HG03139 (cell line): ENCODE data around the gene BAG5.

ENCODE experiments used
- ATAC-seq: cut with Tn5 transposase; IDR thresholded peaks from one replicate; pipeline ENCODE4 v1.9.1; 2021; ENCODE audit not compliant: unreplicated experiment

BAG5 gene

DNA sequence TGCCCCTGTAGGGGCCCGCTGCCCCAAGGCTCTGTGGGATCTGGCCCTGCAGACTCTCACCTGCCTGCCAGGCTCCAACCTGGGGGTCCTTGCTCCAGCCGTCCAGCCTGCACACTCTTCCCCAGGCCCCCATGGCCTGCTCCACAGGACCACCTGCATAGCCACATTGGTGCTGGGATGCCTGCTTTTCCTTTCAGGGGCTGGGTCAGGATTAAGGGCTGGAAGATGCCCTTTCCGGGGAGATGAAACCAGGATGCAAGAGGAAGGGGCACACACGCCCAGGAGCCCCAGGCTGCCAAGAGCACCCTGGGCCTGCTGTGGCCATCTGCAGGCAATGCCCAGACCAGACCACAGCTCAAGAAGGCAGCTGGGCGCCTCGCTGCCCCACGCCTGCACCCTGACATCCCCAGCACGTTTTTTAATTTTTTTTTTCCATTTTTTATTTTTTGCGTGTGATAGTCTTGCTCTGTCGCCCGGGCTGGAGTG is 15.0 kb downstream of the BAG5 start:
- ATAC-seq = no peak

- ATAC-seq = no peak
Observed at GRCh38 chr14:103546652-103547454, 15.6 kb downstream of the BAG5 start.

DNA sequence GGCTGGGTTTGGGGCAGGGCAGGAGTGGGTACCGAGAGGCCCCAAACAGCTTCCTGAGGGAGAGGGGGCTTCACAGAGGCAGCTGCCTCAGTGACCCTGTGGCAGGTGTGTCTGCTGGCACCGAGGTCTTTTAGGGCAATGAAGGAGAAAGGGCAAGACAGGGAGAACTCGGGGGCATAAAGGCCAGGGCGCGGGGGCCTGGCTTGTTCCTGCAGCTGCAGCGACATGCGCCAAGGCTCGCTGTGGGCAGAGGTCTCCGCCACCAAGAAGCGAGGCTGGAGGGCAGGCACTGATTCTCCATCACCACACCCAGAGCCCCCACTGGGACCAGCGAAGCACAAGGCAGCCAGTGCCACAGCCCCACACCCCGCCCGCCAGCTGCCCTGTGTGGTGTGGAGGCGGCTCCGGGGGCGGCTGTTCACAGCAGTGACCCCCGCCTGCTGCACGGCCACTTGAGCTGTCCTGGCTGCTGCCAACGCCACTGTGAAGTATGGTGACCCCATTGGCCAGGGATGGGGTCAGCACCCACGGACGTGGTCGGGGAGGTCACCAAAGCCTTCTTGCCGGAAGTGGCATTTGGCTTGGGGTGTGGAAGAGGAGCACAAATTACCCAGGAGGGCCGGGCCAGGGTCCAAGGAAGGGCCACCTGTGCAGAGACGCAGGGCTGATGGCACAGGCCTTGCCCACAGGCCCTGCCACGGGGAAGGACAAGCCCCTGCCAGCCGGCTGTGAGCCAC is 16.4 kb downstream of the BAG5 start:
- no peak for ATAC-seq

DNA sequence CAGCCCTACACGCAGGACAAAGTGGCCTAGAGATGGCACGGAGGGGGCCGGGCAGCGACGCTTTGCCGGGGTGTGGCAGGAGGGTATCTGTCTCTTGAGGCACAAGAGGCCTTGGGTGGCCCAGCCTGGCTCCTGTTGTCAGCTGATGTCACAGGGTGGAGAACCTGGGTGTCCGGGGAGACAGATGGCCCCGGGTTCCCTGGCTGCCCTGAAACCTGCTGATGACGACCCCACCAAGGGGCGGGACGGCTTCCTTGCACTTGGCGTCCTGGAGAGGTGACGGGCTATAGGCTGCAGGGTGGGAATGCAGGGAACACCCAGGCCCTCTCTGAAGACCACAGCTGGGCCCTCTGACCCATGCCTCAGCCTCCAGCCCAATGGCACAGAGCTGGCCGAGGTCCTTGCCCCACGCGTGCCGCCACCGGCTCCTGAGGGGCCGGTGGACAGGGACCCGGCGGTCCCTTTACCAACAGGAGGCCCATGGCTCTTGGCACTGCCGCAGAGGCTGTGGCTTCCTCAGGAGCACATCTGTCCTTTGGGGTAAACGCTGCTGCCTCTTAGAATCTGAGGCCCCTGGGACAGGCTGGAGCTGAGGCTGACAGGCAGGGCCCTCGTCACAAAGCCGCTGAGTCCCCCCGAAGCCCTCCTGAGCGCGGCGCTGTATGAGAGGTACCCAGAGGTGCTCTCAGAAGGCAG is 17.1 kb downstream of the BAG5 start:
- ATAC-seq = no peak

DNA sequence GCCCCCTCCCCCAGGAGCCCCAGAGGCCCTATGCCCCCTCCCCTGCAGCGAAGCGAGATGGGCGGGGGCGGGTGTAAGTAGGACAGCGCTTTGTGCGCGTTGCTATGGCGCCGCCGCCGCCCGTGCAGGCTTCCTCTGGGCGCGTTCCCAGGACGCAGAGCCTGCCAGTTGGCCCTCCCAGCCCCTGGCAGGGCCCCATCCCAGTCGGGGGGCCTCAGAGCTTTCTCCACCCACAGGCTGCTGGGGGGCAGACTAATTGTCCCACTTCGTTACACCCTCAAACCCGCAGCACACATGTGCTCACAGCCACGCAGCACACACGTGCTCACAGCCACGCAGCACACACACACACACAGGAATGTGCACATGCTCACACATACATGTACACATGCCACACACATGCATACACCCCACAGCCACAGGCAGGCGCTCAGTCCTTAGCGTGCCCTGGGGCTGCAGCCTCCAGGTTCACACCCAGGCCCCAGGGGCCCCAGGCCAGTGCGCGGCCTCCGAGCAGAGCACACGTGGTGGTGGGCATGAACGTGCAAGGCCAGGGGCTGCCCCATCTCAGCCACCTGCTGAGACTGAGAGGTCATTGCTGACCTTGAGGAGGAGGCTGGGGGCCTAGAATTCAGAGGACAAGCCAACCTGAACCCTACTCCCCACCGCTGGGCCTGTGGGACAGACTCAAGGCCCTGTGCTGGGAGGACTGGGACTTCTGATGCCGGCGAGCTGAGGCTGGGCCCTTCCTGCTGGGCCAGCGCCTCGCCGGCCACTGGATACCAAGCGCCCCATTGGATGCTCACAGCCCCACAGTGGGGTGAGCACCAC is 17.9 kb downstream of the BAG5 start:
- ATAC-seq = no peak

- no peak for ATAC-seq
Observed at GRCh38 chr14:103543721-103544387, 18.6 kb downstream of the BAG5 start.

DNA sequence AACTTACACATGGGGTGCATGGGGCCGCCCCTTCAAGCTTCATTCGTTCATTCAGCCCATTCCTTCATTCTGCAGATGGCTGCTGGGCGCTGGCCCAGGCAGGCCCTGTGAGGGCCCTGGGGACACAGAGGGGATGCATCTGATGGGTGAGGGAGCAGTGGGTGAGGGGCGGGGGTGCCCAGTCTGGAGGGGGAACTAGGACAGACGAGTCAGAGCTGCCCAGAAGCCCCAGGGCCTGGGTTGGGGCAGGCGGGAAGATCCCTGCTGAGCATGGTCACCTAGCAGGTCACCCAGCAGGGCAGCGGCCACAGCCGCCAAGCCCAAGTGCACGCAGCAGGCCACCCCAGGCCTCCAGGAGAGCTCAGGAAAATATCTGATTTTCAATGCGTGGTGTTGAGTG is 19.3 kb downstream of the BAG5 start:
- no peak for ATAC-seq

DNA sequence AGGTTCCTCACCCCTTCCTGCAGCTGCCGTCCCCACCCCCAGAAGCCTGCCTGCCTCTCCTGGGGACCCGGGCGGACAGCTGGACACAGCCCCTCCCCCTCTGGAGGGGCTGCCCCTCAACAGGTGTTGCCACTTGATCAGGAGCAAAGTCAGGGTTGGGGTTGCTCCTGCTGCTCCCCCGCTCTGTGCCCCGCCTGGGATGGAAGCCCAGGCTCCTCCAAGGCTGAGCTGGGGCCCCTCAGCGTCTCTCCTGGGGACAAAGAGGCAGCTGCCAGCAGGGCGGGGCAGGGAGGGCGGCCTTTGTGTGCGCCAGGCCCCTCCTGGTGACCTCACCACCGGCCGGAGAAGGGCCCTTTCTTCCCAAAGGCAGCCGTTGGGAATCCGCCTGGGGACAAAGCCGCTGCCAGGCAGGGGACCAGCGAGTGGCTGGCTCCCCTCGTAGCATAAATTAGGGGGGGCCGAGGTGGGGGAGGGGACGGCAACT is 19.8 kb downstream of the BAG5 start:
- ATAC-seq = no peak

DNA sequence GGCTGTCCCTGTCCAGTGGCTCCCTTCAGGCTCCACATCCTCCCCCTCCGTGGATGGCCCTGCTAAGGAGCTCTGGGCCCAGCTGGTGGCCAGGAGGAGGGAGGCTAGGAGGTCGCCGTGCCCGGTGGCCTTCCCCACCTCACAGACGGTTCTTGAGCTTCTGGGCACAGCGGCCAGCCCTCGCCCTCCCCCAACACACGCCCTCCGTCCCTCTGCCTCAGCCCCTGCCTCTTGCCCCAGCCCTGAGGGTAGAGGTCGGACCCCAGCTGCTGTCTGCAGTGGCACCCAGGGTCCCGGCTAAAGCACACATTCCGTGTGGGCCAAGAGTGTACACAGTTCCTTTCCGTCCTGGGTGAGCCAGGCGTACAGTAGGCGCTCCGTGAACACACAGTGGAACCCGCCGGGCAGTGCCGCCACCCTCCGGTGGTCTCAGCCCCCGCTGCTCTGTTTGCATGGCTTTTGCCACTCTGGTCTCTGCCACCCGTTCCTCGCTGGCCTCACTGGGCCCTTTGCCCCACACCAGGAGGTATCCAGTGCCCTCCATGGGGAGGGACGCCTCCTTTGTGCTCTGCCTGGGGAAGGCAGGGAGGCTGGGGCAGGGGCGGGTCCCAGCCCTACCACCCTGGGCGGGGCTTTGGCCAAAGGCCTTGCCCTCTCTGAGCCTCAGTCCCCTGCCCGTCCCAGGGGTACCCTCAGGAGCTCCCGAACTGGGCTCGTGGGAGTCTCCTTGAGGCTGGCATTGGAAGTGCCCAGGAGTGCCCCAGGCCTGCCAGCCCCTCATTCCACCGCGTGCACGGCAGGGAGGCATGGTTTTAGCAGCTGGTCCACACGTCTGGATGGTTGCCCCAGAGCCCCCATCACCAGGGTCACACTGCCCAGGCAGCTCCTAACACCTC is 20.5 kb downstream of the BAG5 start:
- no peak for ATAC-seq

- no peak for ATAC-seq
Observed at GRCh38 chr14:103540821-103541708, 21.4 kb downstream of the BAG5 start.

- ATAC-seq = no peak
Observed at GRCh38 chr14:103539056-103539825, 23.2 kb downstream of the BAG5 start.

DNA sequence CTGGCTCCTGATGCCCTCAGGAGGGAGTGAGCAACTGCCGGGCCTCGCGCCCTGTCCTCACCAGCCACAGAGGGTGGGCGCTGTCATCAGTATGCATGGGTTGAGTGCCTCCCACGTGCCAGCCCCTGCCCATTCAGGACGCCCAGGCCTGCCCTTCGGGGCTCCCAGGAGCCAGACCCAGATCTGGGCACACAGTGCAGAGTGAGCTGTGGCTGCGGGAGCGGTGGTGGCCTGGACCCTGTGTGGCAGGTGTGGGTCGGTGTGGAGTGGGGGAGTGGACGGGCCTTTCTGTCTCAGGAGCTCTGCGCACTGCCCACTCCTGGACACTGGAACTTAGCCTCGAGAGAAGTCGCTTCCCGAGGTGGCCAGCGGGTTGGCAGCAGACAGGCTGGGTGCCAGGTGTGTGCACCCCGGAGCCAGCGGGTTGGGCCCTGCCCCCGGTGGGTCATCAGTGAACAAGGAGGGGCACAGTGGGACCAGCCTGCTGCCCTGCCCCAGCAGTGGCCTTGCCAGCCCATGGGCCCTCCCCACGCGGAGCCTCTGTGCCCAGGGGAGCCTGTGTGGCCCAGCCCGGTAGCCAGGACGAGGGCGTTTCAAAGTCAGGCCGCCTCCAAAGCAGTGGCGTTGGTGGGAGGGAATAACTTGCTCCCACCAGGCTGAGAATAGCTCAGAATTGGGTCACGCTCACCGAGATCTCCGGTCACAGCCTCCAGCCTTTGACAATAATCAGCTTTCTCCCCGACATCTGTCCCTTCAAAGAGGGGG is 24.0 kb downstream of the BAG5 start:
- ATAC-seq = no peak

GRCh38 chr14:103537175-103537990 is 25.1 kb downstream of the BAG5 start:
- ATAC-seq = no peak

- no peak for ATAC-seq
Observed at GRCh38 chr14:103536693-103537092, 25.8 kb downstream of the BAG5 start.

DNA sequence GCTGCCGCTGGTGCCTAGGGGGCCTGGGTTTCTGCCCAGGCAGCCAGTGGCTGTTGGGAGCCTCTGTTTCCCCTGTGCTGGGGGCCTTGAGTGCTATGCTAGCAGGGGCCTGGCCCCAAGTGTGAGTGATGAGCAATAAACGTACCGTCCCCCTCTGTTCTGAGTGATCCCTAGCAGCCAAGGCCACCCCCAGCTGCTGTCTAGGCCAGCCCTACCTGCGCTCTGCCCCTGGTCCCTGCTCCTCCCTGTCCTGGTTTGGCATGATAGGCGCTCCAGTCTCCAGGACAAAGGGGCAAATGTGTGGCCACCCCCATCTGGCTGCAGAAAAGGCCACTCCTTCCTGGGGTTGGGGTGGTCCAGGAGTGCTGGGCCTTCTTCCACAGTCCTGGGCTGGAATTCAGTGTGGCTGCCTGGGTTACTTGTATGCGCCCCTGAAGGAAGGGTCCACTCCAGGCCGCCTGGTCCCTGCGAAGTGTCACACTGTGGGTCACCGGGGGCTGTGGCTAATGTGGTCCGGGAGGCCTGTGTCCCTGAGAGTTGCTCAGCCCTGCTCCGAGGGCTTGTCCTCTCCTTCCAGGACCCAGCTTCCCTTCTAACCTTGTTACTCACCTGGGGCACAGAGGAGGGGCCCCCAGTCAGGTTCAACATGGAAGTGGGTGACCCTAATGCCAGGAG is 26.4 kb downstream of the BAG5 start:
- no peak for ATAC-seq
